ENCODE measurements around the gene TSKS. TPM values are rescaled to one million over a fixed set of nuclear protein-coding genes. Genes with fewer than 3 reads are reported as not detected.

The TSKS gene
- total and polyA plus RNA-seq, 10 of the 15 experiments (the other 5 are each of a cell fraction or from before 2014, with no cell fraction given) = not detected

- POLR2A ChIA-PET = no interaction called here
- FAIRE-seq = no peak
- intact Hi-C loops (cut with micrococcal nuclease; ENCODE audit: unreplicated experiment) = no loop called here
Observed at GRCh38 chr19:49701271-49701786, 61.8 kb downstream of the TSKS start.

More at GRCh38 chr19:49701271-49701786, 61.8 kb downstream of the TSKS start:
- ChIA-PET CTCF (no interaction called here), RAD21 (ENCODE audit: unreplicated experiment) (no interaction called here), SMC1A (ENCODE audit: uncharacterized antibody, unreplicated experiment) (no interaction called here)
- no TSS peak for BruUV-seq (replicated peaks)
- ATAC-seq (no peak), DNase-seq (ENCODE audit: low read depth, low spot score) (no peak)
- 55% methylated on average over 38 of the region's 40 CpGs for WGBS (ENCODE audit: insufficient coverage, insufficient replicate concordance, low lambda C conversion rate, missing lambda C conversion rate)
- Histone ChIP-seq H3K4me1 (ENCODE audit: control insufficient read depth, insufficient read depth, low read length) (no peaks in the 10 kb centered on the region), H3K79me2 (ENCODE audit: control insufficient read depth, insufficient read depth, low read length) (no peaks in the 10 kb centered on the region), H3K9me3 (replicated peaks; ENCODE audit: control insufficient read depth, insufficient read depth, low read length) (no peaks in the 10 kb centered on the region), H3K9ac (ENCODE audit: control insufficient read depth, insufficient read depth, low read length) (no peak overlapping the region), H3K27me3 (replicated peaks in 1 of 2; ENCODE audit: control insufficient read depth in 2 of 2, insufficient read depth in 2 of 2, low read length in 1 of 2) (no peaks in the 10 kb centered on the region), H3K27ac (ENCODE audit: control insufficient read depth, insufficient read depth) (no peak overlapping the region), H2AFZ (ENCODE audit: control insufficient read depth, low read depth, low read length) (no peak overlapping the region), H4K20me1 (ENCODE audit: control insufficient read depth, insufficient read depth) (no peaks in the 10 kb centered on the region), H3K36me3 (ENCODE audit: control insufficient read depth in 2 of 2, insufficient read depth in 2 of 2, low read length in 1 of 2) (no peaks in the 10 kb centered on the region), H3K4me3 (no peak overlapping the region), H3K4me2 (ENCODE audit: control insufficient read depth, insufficient read depth) (no peak overlapping the region)
- TF ChIP-seq ZBTB4 (CRISPR knock-in tag; IDR thresholded peaks at IDR 0.05) (no peak), BMI1 (IDR thresholded peaks at IDR 0.05; ENCODE audit: borderline replicate concordance) (no peak), PAX5 (IDR thresholded peaks at IDR 0.05; ENCODE audit: borderline replicate concordance, low read depth, low read length) (no peak), RUNX3 (IDR thresholded peaks at IDR 0.05; ENCODE audit: low read length) (no peak)
- in situ Hi-C loops (cut with MboI) = no loop called here
